BE2C (cell line): ENCODE data around the gene EPB41L4A.

ENCODE experiments used
- DNase-seq: peaks from one replicate; pipeline ENCODE4 v3.0.0-alpha.2; 2020
- H3K27me3 ChIP-seq: fragments of 250-450 bp; sonication (Bioruptor Pico); 2 replicates; pipeline ENCODE4 v1.5.1; 2020; ENCODE audit warnings: mild to moderate bottlenecking
- H3K36me3 ChIP-seq: fragments of 250-450 bp; sonication (Bioruptor Pico); 2 replicates; pipeline ENCODE4 v1.5.1; 2020; ENCODE audit warnings: mild to moderate bottlenecking
- H3K4me1 ChIP-seq: fragments of 250-450 bp; sonication (Bioruptor Pico); 2 replicates; pipeline ENCODE4 v1.5.1; 2020
- H3K4me3 ChIP-seq: 2 replicates; pipeline ENCODE4 v1.5.1; 2011; ENCODE audit warnings: low read depth, low read length
- H3K9me3 ChIP-seq: fragments of 250-450 bp; sonication (Bioruptor Pico); 2 replicates; pipeline ENCODE4 v1.5.1; 2020
- CTCF ChIP-seq: IDR thresholded peaks from 2 replicates; pipeline ENCODE4 v1.5.1; 2012; ENCODE audit warnings: mild to moderate bottlenecking, low read depth, low read length

EPB41L4A gene

DNA sequence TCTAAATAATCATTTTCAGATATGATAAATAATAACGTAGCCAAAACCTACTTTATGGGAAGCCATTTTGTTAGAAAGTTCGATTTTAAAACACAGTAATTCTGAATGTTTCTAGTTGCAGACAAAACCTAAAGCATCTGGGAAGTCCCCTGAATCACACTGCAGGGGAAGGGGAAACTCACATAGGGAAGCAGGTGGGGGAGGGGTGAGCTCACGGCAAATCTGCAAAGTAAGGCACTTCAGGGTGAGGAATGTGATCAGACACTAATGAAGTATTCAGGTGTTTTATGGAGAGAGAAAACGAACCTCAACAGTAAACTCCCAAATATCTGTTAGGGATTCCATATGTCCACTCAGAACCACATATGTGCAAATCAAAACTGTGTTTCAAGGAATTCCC is 70.7 kb downstream of the EPB41L4A start:
- Histone ChIP-seq H3K4me3 (no peak overlapping the region), H3K9me3 (no peaks in the 10 kb centered on the region), H3K36me3 (no peaks in the 10 kb centered on the region), H3K4me1 (no peaks in the 10 kb centered on the region), H3K27me3 (no peaks in the 10 kb centered on the region)
- TF ChIP-seq CTCF, result no peak
- no peak for DNase-seq

DNA sequence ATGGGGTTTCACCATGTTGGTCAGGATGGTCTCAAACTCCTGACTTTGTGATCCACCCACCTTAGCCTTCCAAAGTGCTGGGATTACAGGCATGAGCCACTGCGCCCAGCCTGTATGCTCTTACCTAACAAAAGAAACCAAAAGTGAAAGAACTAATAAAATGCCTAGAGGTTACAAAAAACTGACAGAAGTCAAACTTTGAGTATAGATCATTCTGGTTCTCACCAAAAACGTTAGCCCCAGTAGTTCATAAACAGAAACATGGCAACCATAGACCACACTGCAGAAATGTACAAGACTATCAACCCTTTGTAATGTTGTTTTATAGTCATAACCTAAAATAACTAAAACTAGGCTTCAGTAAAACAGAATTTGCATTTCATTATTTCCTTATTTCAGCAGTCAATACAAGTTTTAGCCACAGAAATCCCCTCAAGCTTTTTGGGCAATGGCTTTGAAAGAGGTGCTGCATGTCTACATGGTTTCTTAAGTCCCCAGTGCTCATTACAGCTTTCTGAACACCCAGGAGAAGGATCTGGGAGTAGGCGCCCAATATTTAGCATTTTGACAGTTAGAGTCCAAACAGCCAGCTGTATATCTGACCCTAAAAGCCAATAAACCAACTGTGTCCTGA is 72.5 kb downstream of the EPB41L4A start:
- Histone ChIP-seq H3K27me3 (no peaks in the 10 kb centered on the region), H3K9me3 (no peaks in the 10 kb centered on the region), H3K4me3 (no peak overlapping the region), H3K4me1 (no peaks in the 10 kb centered on the region), H3K36me3 (no peaks in the 10 kb centered on the region)
- DNase-seq, result no peak
- TF ChIP-seq CTCF, result no peak

GRCh38 chr5:112344540-112344939 is 74.5 kb downstream of the EPB41L4A start:
- no peak for DNase-seq
- TF ChIP-seq CTCF, result no peak
- Histone ChIP-seq H3K27me3 (no peaks in the 10 kb centered on the region), H3K36me3 (no peaks in the 10 kb centered on the region), H3K9me3 (no peaks in the 10 kb centered on the region), H3K4me3 (no peak overlapping the region), H3K4me1 (no peaks in the 10 kb centered on the region)

DNA sequence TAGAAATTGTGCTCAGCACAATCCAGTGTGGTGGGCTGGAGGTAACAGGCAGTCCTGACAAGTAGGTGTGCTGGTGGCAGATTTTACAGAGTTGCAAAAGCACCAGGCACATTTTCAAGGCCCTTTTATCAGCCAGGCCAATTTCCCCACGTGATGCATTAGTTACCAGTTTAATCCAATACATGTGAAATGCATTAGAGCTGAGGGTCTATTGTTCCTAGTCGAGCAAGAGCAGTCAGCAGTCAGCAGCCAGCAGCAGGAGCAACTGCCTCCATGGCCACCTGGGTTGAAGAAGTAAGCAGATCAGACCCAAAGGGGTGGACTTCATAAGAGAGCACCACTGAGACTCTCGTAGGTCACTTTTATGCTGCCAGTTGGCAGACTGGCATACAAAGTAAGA is 76.7 kb downstream of the EPB41L4A start:
- no peaks in the 10 kb centered on the region for H3K4me1 ChIP-seq
- no peaks in the 10 kb centered on the region for H3K9me3 ChIP-seq
- H3K27me3 ChIP-seq, result no peaks in the 10 kb centered on the region
- peak; percentile 49 for DNase-seq
- TF ChIP-seq CTCF, result no peak
- H3K4me3 ChIP-seq, result no peak overlapping the region
- no peaks in the 10 kb centered on the region for H3K36me3 ChIP-seq

DNA sequence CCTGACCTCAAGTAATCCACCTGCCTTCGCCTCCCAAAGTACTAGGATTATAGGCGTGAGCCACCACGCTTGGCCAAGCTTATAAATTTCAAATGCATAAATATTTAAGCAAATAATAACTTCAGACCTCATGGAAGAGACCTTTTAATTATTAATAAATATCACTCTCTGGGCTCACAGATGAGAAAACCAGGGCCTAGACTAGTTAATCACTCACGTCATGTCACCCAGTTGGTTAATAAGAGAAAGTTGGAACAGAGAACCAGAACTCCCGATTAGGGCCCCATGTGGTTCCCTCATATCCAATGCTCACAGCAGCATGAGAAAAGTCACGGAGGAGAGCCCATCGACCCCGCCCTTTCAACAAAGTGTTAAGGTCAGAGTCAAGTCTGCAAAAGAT is 79.3 kb downstream of the EPB41L4A start:
- Histone ChIP-seq H3K4me3 (no peak overlapping the region), H3K4me1 (no peaks in the 10 kb centered on the region), H3K27me3 (no peaks in the 10 kb centered on the region), H3K9me3 (no peaks in the 10 kb centered on the region), H3K36me3 (no peaks in the 10 kb centered on the region)
- no peak for TF ChIP-seq CTCF
- DNase-seq, result no peak

DNA sequence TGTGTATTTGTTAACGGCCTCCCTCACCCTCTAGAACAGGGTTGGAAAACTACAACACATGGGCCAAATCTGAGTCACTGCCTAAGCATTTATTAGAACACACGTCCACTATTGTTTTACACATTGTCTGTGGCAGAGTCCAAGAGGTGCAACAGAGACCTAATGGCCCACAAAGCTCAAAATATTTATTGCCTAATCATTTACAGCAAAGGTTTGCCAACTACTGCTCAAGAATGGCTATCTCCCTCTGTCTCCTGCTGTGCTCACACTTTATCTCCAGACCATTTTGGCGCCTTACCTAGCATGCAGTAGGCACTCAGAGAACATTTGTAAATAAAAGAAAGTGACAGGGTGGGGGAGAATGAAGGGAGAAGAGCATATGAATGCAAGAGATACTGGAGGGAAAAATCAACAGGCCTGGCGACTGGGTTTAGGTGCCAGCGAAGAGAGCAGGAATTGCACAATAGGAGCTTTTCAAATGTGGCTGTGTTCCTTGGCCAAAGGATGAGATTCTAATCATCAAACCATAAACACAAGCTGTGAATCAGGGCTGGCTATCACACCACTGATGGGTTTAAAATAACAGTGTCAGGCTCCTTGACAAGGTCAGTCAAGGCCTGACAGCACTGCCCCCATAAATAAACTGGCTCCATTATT is 80.3 kb downstream of the EPB41L4A start:
- no peak overlapping the region for H3K4me3 ChIP-seq
- no peaks in the 10 kb centered on the region for H3K36me3 ChIP-seq
- no peaks in the 10 kb centered on the region for H3K27me3 ChIP-seq
- H3K9me3 ChIP-seq, result no peaks in the 10 kb centered on the region
- no peaks in the 10 kb centered on the region for H3K4me1 ChIP-seq
- TF ChIP-seq CTCF, result no peak
- no peak for DNase-seq
